Peyer's patch (tissue), 4 donors: ENCODE measurements around the gene PEX10. TPM values are rescaled to one million over a fixed set of nuclear protein-coding genes. Genes with fewer than 3 reads are reported as not detected.

Experiments used
- DNase-seq, 3 donors: peaks; one replicate each; pipeline ENCODE4 v3.0.0-alpha.2; 2017 to 2019
- H3K27ac ChIP-seq, 4 donors: fragments of 200-600 bp; sonication (generic); one replicate each; pipeline ENCODE4 v1.5.1; 2016 to 2019
- H3K27me3 ChIP-seq, 2 donors: fragments of 200-600 bp; sonication (generic); one replicate each; pipeline ENCODE4 v1.5.1; 2019
- H3K36me3 ChIP-seq, 3 donors: fragments of 200-600 bp; sonication (generic); one replicate each; pipeline ENCODE4 v1.5.1; 2016 to 2019
- H3K4me1 ChIP-seq, 4 donors: fragments of 200-600 bp; sonication (generic); one replicate each; pipeline ENCODE4 v1.5.1; 2016 to 2019
- H3K4me3 ChIP-seq, 4 donors: fragments of 200-600 bp; sonication (generic); 1 replicate in 3 of 4; 2 replicates in 1 of 4; pipeline ENCODE4 v1.5.1; 2016 to 2019; ENCODE audit warnings: mild to moderate bottlenecking in 1 of 4
- H3K9me3 ChIP-seq, 4 donors: fragments of 200-600 bp; sonication (generic); one replicate each; pipeline ENCODE4 v1.5.1; 2016 to 2019; ENCODE audit warnings: mild to moderate bottlenecking in 1 of 4
- POLR2A ChIP-seq, 2 donors: fragments of 450-650 bp; IDR thresholded peaks; one replicate each; pipeline ENCODE4 v1.5.1; 2017; ENCODE audit warnings: antibody characterized with exemption in 2 of 2, mild to moderate bottlenecking in 2 of 2, moderate library complexity in 2 of 2
- total RNA-seq, 4 donors: library from RNA; depleted of rRNA; stranded (reverse); fragments of >200 nt; gene quantifications; one replicate each; pipeline ENCODE4 v1.1.0, GENCODE V29; 2016
- TF ChIP-seq, protein P1 (sequence below), 6 experiments: fragments of 450-650 bp in 4 of 6; fragments of 200-600 bp in 2 of 6; sonication (generic) in 1 of 6; IDR thresholded peaks; one replicate each; pipeline ENCODE4 v1.5.1; 2017 to 2019; ENCODE audit warnings: antibody characterized with exemption in 6 of 6, mild to moderate bottlenecking in 3 of 6, moderate library complexity in 1 of 6

PEX10 gene
- total RNA-seq, 4 donors from 2014 or later, result 16.9 to 29.6 (median 19.9) TPM

DNA sequence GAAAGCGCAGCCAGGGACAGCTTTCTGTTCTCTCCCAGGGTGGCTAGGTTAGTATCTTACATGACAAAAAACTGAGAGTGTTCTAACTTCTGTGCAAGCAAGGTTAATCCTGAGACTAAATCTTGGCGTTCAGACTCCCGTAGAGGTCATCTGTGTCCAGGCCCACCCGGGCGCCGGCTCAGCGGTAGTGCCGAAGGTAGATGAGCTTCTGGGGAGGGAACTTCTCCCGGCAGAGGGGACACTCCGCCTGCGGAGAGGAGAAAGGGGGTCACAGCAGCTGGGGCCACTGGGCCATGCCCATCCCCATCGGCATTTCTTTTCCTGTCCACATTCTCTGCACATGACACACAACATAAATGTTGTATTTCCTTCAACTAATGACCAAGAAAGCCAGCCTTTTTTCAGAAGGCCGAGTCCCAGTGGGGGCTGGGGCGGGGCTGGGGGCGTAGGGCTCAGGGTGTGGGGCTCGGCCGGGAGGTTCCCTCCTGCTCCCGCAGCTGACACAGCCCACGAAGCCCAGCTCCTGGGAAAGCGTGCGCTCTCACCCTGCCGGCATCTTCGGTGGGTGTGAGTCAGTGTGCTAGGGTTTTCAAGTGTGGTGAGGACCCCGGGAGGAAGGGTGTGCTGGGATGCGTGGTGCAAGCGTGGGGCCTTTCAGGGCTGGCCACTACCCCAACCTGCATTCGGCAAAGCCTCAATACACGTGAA lies 6.6 kb downstream of the PEX10 start:
- TF ChIP-seq, protein P1, sequence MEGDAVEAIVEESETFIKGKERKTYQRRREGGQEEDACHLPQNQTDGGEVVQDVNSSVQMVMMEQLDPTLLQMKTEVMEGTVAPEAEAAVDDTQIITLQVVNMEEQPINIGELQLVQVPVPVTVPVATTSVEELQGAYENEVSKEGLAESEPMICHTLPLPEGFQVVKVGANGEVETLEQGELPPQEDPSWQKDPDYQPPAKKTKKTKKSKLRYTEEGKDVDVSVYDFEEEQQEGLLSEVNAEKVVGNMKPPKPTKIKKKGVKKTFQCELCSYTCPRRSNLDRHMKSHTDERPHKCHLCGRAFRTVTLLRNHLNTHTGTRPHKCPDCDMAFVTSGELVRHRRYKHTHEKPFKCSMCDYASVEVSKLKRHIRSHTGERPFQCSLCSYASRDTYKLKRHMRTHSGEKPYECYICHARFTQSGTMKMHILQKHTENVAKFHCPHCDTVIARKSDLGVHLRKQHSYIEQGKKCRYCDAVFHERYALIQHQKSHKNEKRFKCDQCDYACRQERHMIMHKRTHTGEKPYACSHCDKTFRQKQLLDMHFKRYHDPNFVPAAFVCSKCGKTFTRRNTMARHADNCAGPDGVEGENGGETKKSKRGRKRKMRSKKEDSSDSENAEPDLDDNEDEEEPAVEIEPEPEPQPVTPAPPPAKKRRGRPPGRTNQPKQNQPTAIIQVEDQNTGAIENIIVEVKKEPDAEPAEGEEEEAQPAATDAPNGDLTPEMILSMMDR (IDR thresholded peaks at IDR 0.05), result no peak
- TF ChIP-seq POLR2A (IDR thresholded peaks at IDR 0.05), result no peak

DNA sequence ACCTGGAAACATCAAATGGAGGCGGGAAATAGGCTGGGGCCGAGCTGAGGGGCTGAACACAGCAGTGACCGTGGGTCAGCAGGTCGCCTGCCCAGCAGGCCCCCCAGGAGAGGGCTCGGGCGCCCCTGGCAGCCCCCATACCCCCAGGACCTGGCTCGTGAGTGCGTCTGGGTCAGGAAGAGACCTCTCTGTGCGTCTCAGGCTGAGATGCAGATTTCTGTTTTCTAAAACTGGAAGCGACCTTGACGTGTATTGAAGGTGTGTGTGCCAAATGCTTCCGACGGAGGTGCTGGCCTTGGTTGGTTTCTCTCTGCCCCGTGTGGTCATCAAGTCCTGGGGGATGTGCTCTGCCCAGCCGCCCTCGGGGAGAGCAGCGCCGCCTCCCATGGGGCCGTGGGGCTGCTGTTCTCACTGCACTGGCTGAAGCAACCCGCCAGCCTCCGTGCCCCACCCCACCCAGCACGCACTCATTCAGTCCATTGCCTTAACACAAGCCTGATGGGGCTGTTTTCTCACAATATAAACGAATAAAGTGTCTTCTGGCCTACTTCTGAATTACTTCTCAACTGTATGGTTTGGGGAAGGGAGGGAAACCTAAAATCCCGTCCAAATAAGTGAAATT lies 7.4 kb downstream of the PEX10 start:
- H3K27ac ChIP-seq, result no peak overlapping the region
- H3K36me3 ChIP-seq, result peaks cover 0 to 80% (median 0%) of the 10 kb centered on the region in 3 donors
- TF ChIP-seq, protein P1 (IDR thresholded peaks at IDR 0.05), result no peak

More for the DNA sequence above, 6.6 kb downstream of the PEX10 start:
- H3K27me3 ChIP-seq, result no peaks in the 10 kb centered on the region
- H3K4me1 ChIP-seq, result no peaks in the 10 kb centered on the region
- no peak overlapping the region for H3K27ac ChIP-seq
- no peak for DNase-seq
- H3K4me3 ChIP-seq, result no peak overlapping the region
- no peaks in the 10 kb centered on the region for H3K9me3 ChIP-seq
- H3K36me3 ChIP-seq, result peaks cover 0 to 73% (median 0%) of the 10 kb centered on the region in 3 donors

DNA sequence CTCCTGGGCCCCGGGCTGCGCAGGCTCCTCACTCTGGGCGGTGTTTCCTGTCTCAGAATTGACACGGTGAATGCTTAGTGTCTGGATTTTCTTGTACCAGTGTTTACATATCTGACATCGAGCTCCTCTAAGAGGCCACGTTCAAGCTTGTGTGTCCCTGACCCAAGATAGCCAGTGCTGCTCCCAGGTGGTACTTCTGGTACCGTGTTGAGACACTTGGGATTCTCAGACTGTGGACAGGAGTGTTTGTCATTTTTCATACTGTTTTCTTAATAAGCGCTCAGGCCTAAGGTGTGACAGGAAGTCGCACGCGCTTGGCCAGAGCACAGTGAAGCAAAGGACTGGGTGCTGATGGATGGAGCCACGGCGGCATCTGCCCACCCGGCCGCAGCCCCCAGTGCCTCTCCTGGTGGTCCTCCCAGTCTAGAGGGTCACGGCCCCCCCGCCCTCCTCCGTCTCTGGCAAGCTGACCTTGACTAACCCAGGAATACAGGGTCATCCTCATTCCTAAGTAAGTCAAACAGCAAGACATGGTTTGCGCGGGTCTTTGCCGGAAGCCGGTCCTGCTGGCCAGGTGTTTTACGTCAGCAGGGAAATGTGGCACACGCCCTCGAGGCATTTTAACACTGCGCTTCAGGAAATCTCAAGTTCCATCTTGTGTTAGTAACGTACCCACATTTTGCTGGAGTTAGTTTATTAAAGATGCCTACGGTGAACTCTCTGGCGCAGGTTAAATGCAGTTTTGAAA lies 8.0 kb downstream of the PEX10 start:
- H3K4me3 ChIP-seq, result no peak overlapping the region
- no peak for TF ChIP-seq POLR2A (IDR thresholded peaks at IDR 0.05)
- TF ChIP-seq, protein P1 (IDR thresholded peaks at IDR 0.05), result no peak
- H3K27ac ChIP-seq, result no peak overlapping the region
- H3K36me3 ChIP-seq, result peaks cover 0 to 87% (median 0%) of the 10 kb centered on the region in 3 donors
- no peaks in the 10 kb centered on the region for H3K4me1 ChIP-seq
- no peak for DNase-seq
- H3K27me3 ChIP-seq, result no peaks in the 10 kb centered on the region
- H3K9me3 ChIP-seq, result no peaks in the 10 kb centered on the region

More for the DNA sequence above, 7.4 kb downstream of the PEX10 start:
- Histone ChIP-seq H3K4me3 (no peak overlapping the region), H3K27me3 (no peaks in the 10 kb centered on the region), H3K4me1 (no peaks in the 10 kb centered on the region), H3K9me3 (no peaks in the 10 kb centered on the region)
- no peak for DNase-seq

DNA sequence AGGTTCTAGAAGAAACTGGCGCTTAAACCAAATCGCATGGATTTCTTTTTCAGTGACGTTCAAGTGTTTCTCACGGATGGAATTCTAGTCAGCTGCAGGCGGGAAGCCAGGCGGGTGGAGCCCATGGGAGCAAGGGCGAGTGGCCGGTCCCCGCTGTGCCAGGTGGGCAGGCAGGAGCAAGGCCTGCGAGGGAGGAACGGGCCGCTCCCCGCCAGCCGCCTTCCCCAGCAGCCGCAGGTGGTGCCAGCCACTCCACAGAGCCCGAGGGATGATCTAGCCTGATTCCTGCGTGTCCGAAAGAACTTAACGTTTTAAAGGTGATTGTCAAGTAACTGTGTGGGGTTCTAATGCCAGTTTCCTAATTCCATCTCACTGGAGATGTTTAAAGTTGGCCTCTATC lies 9.1 kb downstream of the PEX10 start:
- no peaks in the 10 kb centered on the region for H3K4me1 ChIP-seq
- no peak overlapping the region for H3K27ac ChIP-seq
- no peak overlapping the region for H3K4me3 ChIP-seq
- peaks cover 0 to 94% (median 0%) of the 10 kb centered on the region in 3 donors for H3K36me3 ChIP-seq
- H3K9me3 ChIP-seq, result no peaks in the 10 kb centered on the region
- DNase-seq, result no peak
- TF ChIP-seq POLR2A (IDR thresholded peaks at IDR 0.05), result no peak
- TF ChIP-seq, protein P1 (IDR thresholded peaks at IDR 0.05), result no peak
- H3K27me3 ChIP-seq, result no peaks in the 10 kb centered on the region

DNA sequence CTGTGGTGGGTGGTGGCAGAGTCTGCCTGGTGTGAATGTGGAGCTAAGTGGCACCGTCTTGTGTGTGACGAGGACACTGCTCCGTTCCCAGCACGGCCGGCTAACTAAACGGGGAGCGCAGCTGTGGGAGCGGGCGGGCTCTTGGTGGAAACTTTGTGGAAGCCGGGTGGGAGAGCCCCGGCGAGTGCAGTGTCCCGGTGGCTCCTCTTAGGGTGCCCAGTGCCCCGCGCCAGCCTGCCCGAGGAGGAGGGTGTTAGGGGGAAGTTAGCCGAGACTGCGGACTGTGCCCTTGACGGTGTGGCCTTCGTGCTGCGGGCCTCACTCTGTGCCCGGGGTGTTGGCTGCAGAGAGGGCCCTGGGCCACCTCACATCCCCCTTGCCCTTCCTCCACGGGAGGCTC lies 9.9 kb downstream of the PEX10 start:
- Histone ChIP-seq H3K36me3 (peaks cover 0 to 94% (median 0%) of the 10 kb centered on the region in 3 donors), H3K9me3 (no peaks in the 10 kb centered on the region), H3K27ac (no peak overlapping the region), H3K27me3 (no peaks in the 10 kb centered on the region), H3K4me3 (no peak overlapping the region), H3K4me1 (no peaks in the 10 kb centered on the region)
- TF ChIP-seq, protein P1 (IDR thresholded peaks at IDR 0.05), result no peak
- TF ChIP-seq POLR2A (IDR thresholded peaks at IDR 0.05), result no peak
- no peak for DNase-seq
